Astrocyte (in vitro differentiated cells and primary cell): ENCODE data around the gene DAZAP1.

Source experiments
- EZH2 ChIP-seq: IDR thresholded peaks from 2 replicates; pipeline ENCODE4 v1.6.1; 2012; ENCODE audit warnings: mild to moderate bottlenecking, low read length, inconsistent platforms; ENCODE audit not compliant: insufficient read depth
- TF ChIP-seq, protein P1 (sequence below): IDR thresholded peaks from 2 replicates; pipeline ENCODE4 v1.5.1; 2011; ENCODE audit warnings: low read depth, mild to moderate bottlenecking, inconsistent platforms, low read length, moderate library complexity; ENCODE audit not compliant: insufficient read depth

DNA sequence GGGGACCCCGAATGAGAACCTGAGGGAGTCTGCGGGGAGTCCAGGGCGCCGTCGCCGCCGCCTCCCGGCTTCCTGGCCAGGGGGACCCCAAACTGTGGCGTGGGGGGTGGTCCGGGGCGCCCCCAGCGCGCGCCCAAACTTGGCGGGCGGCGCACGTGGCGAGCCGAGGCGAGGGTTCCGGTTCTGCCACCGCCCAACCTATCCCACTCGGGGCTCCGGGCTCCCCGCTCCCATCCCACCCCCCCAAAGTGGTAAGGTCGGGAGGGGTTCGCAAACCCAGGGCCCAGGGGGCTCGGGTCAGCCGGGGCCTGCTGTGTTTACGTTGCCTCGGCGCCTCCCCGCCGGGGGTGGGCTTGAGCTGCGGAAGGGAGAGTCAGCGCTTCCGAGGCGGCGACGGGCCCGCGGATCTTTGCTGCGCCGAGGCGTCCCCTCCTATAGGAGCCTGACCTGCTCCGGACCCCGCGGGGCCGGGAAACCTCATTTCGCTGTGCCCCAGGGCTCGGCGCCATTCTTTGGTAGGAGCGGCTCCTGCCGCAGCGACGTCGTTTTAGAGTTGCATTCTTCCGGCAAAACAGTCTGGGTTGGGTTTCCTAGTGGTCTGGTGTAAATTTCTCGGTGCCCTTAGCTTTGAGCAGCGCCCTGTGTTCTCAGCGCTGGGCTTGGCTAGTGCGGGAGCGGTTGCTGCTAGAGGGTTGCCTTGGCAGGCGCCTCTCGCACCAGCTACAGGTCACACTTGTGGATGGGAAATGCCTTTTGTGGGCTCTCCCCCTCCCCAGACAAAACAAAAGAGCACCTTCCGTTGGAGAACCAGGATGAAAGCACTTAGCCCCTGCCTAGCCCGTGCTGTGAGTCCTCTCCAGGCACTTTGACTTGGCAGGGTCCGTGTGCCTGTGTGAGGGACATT lies 1.2 kb downstream of the DAZAP1 start:
- TF ChIP-seq, protein P1, sequence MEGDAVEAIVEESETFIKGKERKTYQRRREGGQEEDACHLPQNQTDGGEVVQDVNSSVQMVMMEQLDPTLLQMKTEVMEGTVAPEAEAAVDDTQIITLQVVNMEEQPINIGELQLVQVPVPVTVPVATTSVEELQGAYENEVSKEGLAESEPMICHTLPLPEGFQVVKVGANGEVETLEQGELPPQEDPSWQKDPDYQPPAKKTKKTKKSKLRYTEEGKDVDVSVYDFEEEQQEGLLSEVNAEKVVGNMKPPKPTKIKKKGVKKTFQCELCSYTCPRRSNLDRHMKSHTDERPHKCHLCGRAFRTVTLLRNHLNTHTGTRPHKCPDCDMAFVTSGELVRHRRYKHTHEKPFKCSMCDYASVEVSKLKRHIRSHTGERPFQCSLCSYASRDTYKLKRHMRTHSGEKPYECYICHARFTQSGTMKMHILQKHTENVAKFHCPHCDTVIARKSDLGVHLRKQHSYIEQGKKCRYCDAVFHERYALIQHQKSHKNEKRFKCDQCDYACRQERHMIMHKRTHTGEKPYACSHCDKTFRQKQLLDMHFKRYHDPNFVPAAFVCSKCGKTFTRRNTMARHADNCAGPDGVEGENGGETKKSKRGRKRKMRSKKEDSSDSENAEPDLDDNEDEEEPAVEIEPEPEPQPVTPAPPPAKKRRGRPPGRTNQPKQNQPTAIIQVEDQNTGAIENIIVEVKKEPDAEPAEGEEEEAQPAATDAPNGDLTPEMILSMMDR, result no peak
- TF ChIP-seq EZH2, result no peak
